HCT116 (cell line): ENCODE measurements around the gene MMP24. TPM values are rescaled to one million over a fixed set of nuclear protein-coding genes. Genes with fewer than 3 reads are reported as not detected.

Experiments
- ATAC-seq: fragments of 200-7000 bp; cut with Tn5 transposase; 2 replicates; pipeline ENCODE4 v1.9.1; 2020; ENCODE audit warnings: mild to moderate bottlenecking, moderate library complexity
- BruUV-seq: library from RNA; stranded (reverse); fragments of 400-500 nt; replicated peaks from 2 replicates; lab custom pipeline; 2021; lab: Mats Ljungman, UMichigan
- CTCF ChIA-PET: fragments of 300-600 bp; sonication (Branson Sonifier 250); formaldehyde crosslinking; loops from one replicate; lab custom pipeline; 2021; ENCODE audit warnings: antibody characterized with exemption; lab: Charles Lee
- POLR2A ChIA-PET: fragments of 300-600, 350-600 bp; sonication (Branson Sonifier 250); formaldehyde crosslinking; loops from one replicate; lab custom pipeline; 2021; ENCODE audit warnings: antibody characterized with exemption; lab: Charles Lee
- RAD21 ChIA-PET, 2 experiments: fragments of 300-600 bp; sonication (Branson Sonifier 250); formaldehyde crosslinking; loops; one replicate each; lab custom pipeline; 2023; ENCODE audit warnings: low total read pairs in 2 of 2; ENCODE audit not compliant: uncharacterized antibody in 2 of 2, unreplicated experiment in 2 of 2, low non-redundant PET in 1 of 2; lab: Charles Lee
- DNase-seq: peaks from one replicate; pipeline ENCODE4 v3.0.0-alpha.2; 2010; ENCODE audit warnings: low read depth, low spot score
- H2AFZ ChIP-seq: fragments of 200-600 bp; shearing (Covaris generic), sonication (generic); 2 replicates; pipeline ENCODE4 v1.6.1; 2017; ENCODE audit warnings: low read depth, mixed run types, mixed read lengths, antibody characterized with exemption, low read length; ENCODE audit not compliant: poor library complexity, severe bottlenecking
- H3K27ac ChIP-seq: 2 replicates; pipeline ENCODE4 v1.5.1; 2012; ENCODE audit warnings: low read depth, low read length
- H3K27me3 ChIP-seq: fragments of 200-600 bp; sonication (generic); 2 replicates; pipeline ENCODE4 v1.6.1; 2016; ENCODE audit warnings: mixed run types, low read length, mixed read lengths; ENCODE audit not compliant: insufficient read depth
- H3K36me3 ChIP-seq, 2 experiments: fragments of 200-500 bp in 1 of 2; fragments of 200-600 bp in 1 of 2; sonication (Bioruptor generic) in 1 of 2; sonication (generic) in 1 of 2; 2 replicates each; pipeline versions ENCODE4 v1.5.1 to v1.6.1; 2014 to 2016; ENCODE audit warnings: low read length in 2 of 2, inconsistent platforms in 1 of 2, mixed read lengths in 1 of 2, mixed run types in 1 of 2; ENCODE audit not compliant: insufficient read depth in 2 of 2, control insufficient read depth in 1 of 2
- H3K4me1 ChIP-seq, 2 experiments: fragments of 200-600 bp in 1 of 2; sonication (generic) in 1 of 2; 2 replicates each; pipeline versions ENCODE4 v1.5.1 to v1.6.1; 2012 to 2017; ENCODE audit warnings: low read length in 2 of 2, inconsistent platforms in 1 of 2, mild to moderate bottlenecking in 1 of 2, mixed read lengths in 1 of 2, mixed run types in 1 of 2, moderate library complexity in 1 of 2; ENCODE audit not compliant: insufficient read depth in 2 of 2, control insufficient read depth in 1 of 2
- H3K4me2 ChIP-seq: fragments of 200-600 bp; sonication (generic); 2 replicates; pipeline ENCODE4 v1.6.1; 2017; ENCODE audit warnings: mixed run types, low read length, mixed read lengths
- H3K4me3 ChIP-seq, 2 experiments: fragments of 200-600 bp in 1 of 2; sonication (generic) in 1 of 2; replicated peaks in 1 of 2; 2 replicates each; pipeline ENCODE4 v1.5.1; 2011 to 2016; ENCODE audit warnings: low read length in 2 of 2, control low read depth in 1 of 2, low read depth in 1 of 2, mild to moderate bottlenecking in 1 of 2, mixed read lengths in 1 of 2, mixed run types in 1 of 2
- H3K79me2 ChIP-seq: fragments of 200-600 bp; sonication (generic); 2 replicates; pipeline ENCODE4 v1.6.1; 2017; ENCODE audit warnings: mild to moderate bottlenecking, mixed run types, low read length, moderate library complexity, mixed read lengths; ENCODE audit not compliant: insufficient read depth
- H3K9ac ChIP-seq: fragments of 200-600 bp; sonication (generic); 2 replicates; pipeline ENCODE4 v1.6.1; 2016; ENCODE audit warnings: low read length, mixed read lengths
- H3K9me2 ChIP-seq: fragments of 200-600 bp; sonication (generic), shearing (Covaris generic); 2 replicates; pipeline ENCODE4 v1.6.1; 2017; ENCODE audit warnings: mixed run types, mild to moderate bottlenecking, moderate library complexity; ENCODE audit not compliant: insufficient read depth
- H3K9me3 ChIP-seq, 2 experiments: fragments of 200-500 bp in 1 of 2; fragments of 200-600 bp in 1 of 2; sonication (Bioruptor generic) in 1 of 2; sonication (generic) in 1 of 2; 2 replicates each; pipeline ENCODE4 v1.6.1; 2014 to 2017; ENCODE audit warnings: low read length in 2 of 2, mixed read lengths in 2 of 2, inconsistent platforms in 1 of 2, low read depth in 1 of 2, mild to moderate bottlenecking in 1 of 2, mixed run types in 1 of 2, moderate library complexity in 1 of 2; ENCODE audit not compliant: control insufficient read depth in 1 of 2, insufficient read depth in 1 of 2
- H4K20me1 ChIP-seq: fragments of 200-600 bp; sonication (generic), shearing (Covaris generic); 2 replicates; pipeline ENCODE4 v1.6.1; 2017; ENCODE audit warnings: mixed run types, mild to moderate bottlenecking, moderate library complexity; ENCODE audit not compliant: insufficient read depth
- CBX3 ChIP-seq: IDR thresholded peaks from 2 replicates; pipeline ENCODE4 v1.6.1; 2012; ENCODE audit warnings: low read depth
- EGR1 ChIP-seq: IDR thresholded peaks from 2 replicates; pipeline ENCODE4 v1.6.1; 2012; ENCODE audit warnings: low read depth
- ELF1 ChIP-seq: IDR thresholded peaks from 2 replicates; pipeline ENCODE4 v1.6.1; 2012; ENCODE audit warnings: low read depth, borderline replicate concordance
- EZH2 ChIP-seq: fragments of 200-600 bp; sonication (generic); IDR thresholded peaks from 2 replicates; pipeline ENCODE4 v1.6.1; 2017; ENCODE audit warnings: antibody characterized with exemption, mixed run types
- FOSL1 ChIP-seq: IDR thresholded peaks from 2 replicates; pipeline ENCODE4 v1.6.1; 2012; ENCODE audit warnings: low read depth
- JUND ChIP-seq: IDR thresholded peaks from 2 replicates; pipeline ENCODE4 v1.6.1; 2012
- POLR2A ChIP-seq: IDR thresholded peaks from 2 replicates; pipeline ENCODE4 v1.7.0; 2011; ENCODE audit warnings: borderline replicate concordance; ENCODE audit not compliant: insufficient read depth, insufficient read length; ENCODE audit errors: extremely low read depth
- POLR2AphosphoS5 ChIP-seq: IDR thresholded peaks from 2 replicates; pipeline ENCODE4 v1.6.1; 2011; ENCODE audit warnings: mild to moderate bottlenecking, low read depth, low read length, moderate library complexity
- RAD21 ChIP-seq: IDR thresholded peaks from 2 replicates; pipeline ENCODE4 v1.6.1; 2012; ENCODE audit warnings: low read depth, mild to moderate bottlenecking
- SIN3A ChIP-seq: IDR thresholded peaks from 2 replicates; pipeline ENCODE4 v1.6.1; 2012; ENCODE audit warnings: low read depth
- SP1 ChIP-seq: IDR thresholded peaks from 2 replicates; pipeline ENCODE4 v1.6.1; 2012; ENCODE audit warnings: low read depth
- SRF ChIP-seq: IDR thresholded peaks from 2 replicates; pipeline ENCODE4 v1.6.1; 2012; ENCODE audit warnings: low read depth
- TCF7L2 ChIP-seq: IDR thresholded peaks from 2 replicates; pipeline ENCODE4 v1.7.0; 2011; ENCODE audit warnings: borderline replicate concordance, inconsistent platforms; ENCODE audit not compliant: insufficient read depth, insufficient read length; ENCODE audit errors: extremely low read depth
- YY1 ChIP-seq: IDR thresholded peaks from 2 replicates; pipeline ENCODE4 v1.6.1; 2011; ENCODE audit warnings: low read length, low read depth, moderate library complexity, mild to moderate bottlenecking; ENCODE audit not compliant: insufficient replicate concordance; ENCODE audit errors: extremely low read depth
- ZFX ChIP-seq: fragments of 450-650 bp; IDR thresholded peaks from 2 replicates; pipeline ENCODE4 v1.6.1; 2017
- intact Hi-C: fragments of 100-400 bp; cut with micrococcal nuclease; formaldehyde crosslinking; loops from 2 replicates; pipeline ENCODE4 v1.10.0; 2022
- total RNA-seq: library from RNA; stranded (reverse); gene quantifications from one replicate; pipeline ENCODE4 v1.2.1, GENCODE V29; 2021; ENCODE audit not compliant: unreplicated experiment
- TF ChIP-seq, protein P1 (sequence below): IDR thresholded peaks from 2 replicates; pipeline ENCODE4 v1.6.1; 2011; ENCODE audit warnings: mild to moderate bottlenecking, low read length, moderate library complexity; ENCODE audit not compliant: insufficient replicate concordance; ENCODE audit errors: extremely low read depth
- TF ChIP-seq, protein P2 (sequence below): IDR thresholded peaks from 2 replicates; pipeline ENCODE4 v1.6.1; 2012
- TF ChIP-seq, protein P3 (sequence below), 3 experiments: fragments of 200-600 bp in 1 of 3; sonication (generic) in 1 of 3; IDR thresholded peaks in 2 of 3; conservative IDR thresholded peaks in 1 of 3; 2 replicates each; pipeline ENCODE4 v1.5.1; 2012 to 2017; ENCODE audit warnings: low read depth in 2 of 3, low read length in 2 of 3, antibody characterized with exemption in 1 of 3, borderline replicate concordance in 1 of 3, control low read depth in 1 of 3, mild to moderate bottlenecking in 1 of 3, mixed read lengths in 1 of 3, mixed run types in 1 of 3, moderate library complexity in 1 of 3; ENCODE audit not compliant: insufficient read depth in 1 of 3

MMP24 gene
- total RNA-seq, 1 experiment from 2014 or later: not detected

DNA sequence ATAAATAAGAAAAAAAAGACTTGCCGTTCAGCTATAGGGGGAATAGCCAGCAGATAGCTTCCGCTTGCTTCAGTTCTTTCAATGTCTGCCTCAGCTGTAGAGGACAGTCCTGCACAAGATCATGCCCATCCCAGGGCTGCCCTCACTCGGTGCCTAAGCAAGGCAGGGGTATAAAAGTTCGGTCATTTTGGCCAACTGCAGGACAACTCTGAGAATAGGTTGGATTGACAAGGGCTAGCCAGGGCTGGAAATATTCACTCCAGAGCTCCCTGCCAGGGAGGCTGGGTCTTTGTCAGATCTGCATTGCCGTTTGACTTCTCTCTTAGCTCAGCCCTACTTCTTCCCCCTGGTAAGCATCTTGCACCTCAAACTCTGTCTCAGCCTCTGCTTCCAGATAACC, 46.2 kb upstream of the MMP24 start:
- intact Hi-C loops: no loop called here
- Histone ChIP-seq H3K9me2 (no peaks in the 10 kb centered on the region), H3K79me2 (no peaks in the 10 kb centered on the region), H4K20me1 (no peaks in the 10 kb centered on the region), H3K9ac (no peak overlapping the region), H3K4me1 (no peaks in the 10 kb centered on the region), H3K27me3 (no peaks in the 10 kb centered on the region)
- ChIA-PET CTCF (no interaction called here), RAD21 (no interaction called here), POLR2A (no interaction called here)
- no TSS peak for BruUV-seq
- no peak for TF ChIP-seq EGR1
- TF ChIP-seq ZFX: no peak
- no peak for TF ChIP-seq SIN3A
- TF ChIP-seq JUND: no peak
- TF ChIP-seq ELF1: no peak
- TF ChIP-seq, all 23 proteins: peak for 0
- no peak overlapping the region for H3K27ac ChIP-seq
- H3K4me2 ChIP-seq: no peak overlapping the region
- peaks cover 15 to 16% of the 10 kb centered on the region in 2 experiments; a peak in 3 of 4 replicates for H3K36me3 ChIP-seq
- no peak overlapping the region for H2AFZ ChIP-seq
- no peaks in the 10 kb centered on the region for H3K9me3 ChIP-seq
- ATAC-seq (no peak), DNase-seq (no peak)
- H3K4me3 ChIP-seq: no peak overlapping the region

DNA sequence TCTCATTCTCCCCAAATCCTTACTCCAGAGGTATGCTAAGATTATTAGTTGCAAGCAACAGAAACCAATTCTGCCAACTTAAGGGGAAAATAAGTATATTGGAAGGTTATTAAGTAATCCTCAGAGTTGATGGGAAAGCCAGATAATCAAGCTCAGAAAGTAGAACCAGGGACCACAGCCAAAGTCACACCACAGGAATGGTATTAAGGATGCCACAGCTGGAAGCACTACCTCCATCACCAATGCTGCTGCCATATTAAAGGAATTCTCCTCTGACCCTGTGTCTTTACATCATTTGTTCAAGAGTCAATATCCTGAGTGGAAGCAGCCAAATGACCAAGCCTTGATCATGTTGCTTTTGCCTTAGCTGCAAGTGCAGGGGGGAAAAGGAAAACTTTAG, 44.8 kb upstream of the MMP24 start:
- Histone ChIP-seq H3K9ac (no peak overlapping the region), H3K9me3 (no peaks in the 10 kb centered on the region), H2AFZ (no peak overlapping the region), H3K4me3 (no peak overlapping the region), H3K27ac (no peak overlapping the region), H3K4me2 (no peak overlapping the region), H4K20me1 (no peaks in the 10 kb centered on the region), H3K9me2 (no peaks in the 10 kb centered on the region), H3K27me3 (no peaks in the 10 kb centered on the region), H3K4me1 (no peaks in the 10 kb centered on the region), H3K79me2 (no peaks in the 10 kb centered on the region), H3K36me3 (peaks cover 6 to 9% of the 10 kb centered on the region in 2 experiments; a peak in 3 of 4 replicates)
- ChIA-PET CTCF (no interaction called here), POLR2A (no interaction called here), RAD21 (no interaction called here)
- BruUV-seq: no TSS peak
- DNase-seq: no peak
- no peak for ATAC-seq
- intact Hi-C loops: no loop called here
- TF ChIP-seq, protein P1, sequence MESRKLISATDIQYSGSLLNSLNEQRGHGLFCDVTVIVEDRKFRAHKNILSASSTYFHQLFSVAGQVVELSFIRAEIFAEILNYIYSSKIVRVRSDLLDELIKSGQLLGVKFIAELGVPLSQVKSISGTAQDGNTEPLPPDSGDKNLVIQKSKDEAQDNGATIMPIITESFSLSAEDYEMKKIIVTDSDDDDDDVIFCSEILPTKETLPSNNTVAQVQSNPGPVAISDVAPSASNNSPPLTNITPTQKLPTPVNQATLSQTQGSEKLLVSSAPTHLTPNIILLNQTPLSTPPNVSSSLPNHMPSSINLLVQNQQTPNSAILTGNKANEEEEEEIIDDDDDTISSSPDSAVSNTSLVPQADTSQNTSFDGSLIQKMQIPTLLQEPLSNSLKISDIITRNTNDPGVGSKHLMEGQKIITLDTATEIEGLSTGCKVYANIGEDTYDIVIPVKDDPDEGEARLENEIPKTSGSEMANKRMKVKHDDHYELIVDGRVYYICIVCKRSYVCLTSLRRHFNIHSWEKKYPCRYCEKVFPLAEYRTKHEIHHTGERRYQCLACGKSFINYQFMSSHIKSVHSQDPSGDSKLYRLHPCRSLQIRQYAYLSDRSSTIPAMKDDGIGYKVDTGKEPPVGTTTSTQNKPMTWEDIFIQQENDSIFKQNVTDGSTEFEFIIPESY: no peak
- TF ChIP-seq FOSL1 (no peak), SP1 (no peak), POLR2A (no peak), JUND (no peak), ZFX (no peak), TCF7L2 (no peak), SIN3A (no peak), EZH2 (no peak), CBX3 (no peak), YY1 (no peak), RAD21 (no peak), EGR1 (no peak), POLR2AphosphoS5 (no peak), SRF (no peak)
- TF ChIP-seq, protein P2, sequence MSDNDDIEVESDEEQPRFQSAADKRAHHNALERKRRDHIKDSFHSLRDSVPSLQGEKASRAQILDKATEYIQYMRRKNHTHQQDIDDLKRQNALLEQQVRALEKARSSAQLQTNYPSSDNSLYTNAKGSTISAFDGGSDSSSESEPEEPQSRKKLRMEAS: no peak
- TF ChIP-seq, protein P3, sequence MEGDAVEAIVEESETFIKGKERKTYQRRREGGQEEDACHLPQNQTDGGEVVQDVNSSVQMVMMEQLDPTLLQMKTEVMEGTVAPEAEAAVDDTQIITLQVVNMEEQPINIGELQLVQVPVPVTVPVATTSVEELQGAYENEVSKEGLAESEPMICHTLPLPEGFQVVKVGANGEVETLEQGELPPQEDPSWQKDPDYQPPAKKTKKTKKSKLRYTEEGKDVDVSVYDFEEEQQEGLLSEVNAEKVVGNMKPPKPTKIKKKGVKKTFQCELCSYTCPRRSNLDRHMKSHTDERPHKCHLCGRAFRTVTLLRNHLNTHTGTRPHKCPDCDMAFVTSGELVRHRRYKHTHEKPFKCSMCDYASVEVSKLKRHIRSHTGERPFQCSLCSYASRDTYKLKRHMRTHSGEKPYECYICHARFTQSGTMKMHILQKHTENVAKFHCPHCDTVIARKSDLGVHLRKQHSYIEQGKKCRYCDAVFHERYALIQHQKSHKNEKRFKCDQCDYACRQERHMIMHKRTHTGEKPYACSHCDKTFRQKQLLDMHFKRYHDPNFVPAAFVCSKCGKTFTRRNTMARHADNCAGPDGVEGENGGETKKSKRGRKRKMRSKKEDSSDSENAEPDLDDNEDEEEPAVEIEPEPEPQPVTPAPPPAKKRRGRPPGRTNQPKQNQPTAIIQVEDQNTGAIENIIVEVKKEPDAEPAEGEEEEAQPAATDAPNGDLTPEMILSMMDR (IDR thresholded peaks at IDR 0.05 in 2 of 3, conservative IDR thresholded peaks at IDR 0.05 in 1 of 3; ENCODE audit: borderline replicate concordance in 1 of 3, insufficient read depth in 1 of 3, low read depth in 2 of 3, low read length in 2 of 3): no peak
